ENCODE data around the gene UBE2O.

GRCh38 chr17:76434870-76435269 lies 18.1 kb downstream of the UBE2O start:
- no peak for TF ChIP-seq CTCF (conservative IDR thresholded peaks at IDR 0.05 in 1 of 2, IDR thresholded peaks at IDR 0.05 in 1 of 2; ENCODE audit: low read depth in 1 of 2, low read length in 2 of 2)
- TF ChIP-seq EZH2 (IDR thresholded peaks at IDR 0.05; ENCODE audit: low read length, missing control alignments), result no peak

Data from fibroblast of lung (primary cell).